Common myeloid progenitor, CD34-positive (primary cell): Measurements from ENCODE around the gene MESD.

Experiments
- CTCF ChIA-PET: fragments of 350-600 bp; sonication (Branson Sonifier 250); formaldehyde crosslinking; loops from one replicate; lab custom pipeline; 2021; ENCODE audit warnings: antibody characterized with exemption; lab: Charles Lee
- POLR2A ChIA-PET: fragments of 350-600 bp; sonication (Branson Sonifier 250); formaldehyde crosslinking; loops from one replicate; lab custom pipeline; 2021; ENCODE audit warnings: antibody characterized with exemption; lab: Charles Lee
- DNase-seq, 3 donors: peaks; one replicate each; pipeline versions ENCODE4 v3.0.0 to v3.0.0-alpha.2; 2013
- H3K27ac ChIP-seq, 2 experiments: 1 replicate in 1 of 2; 2 replicates in 1 of 2; pipeline ENCODE4 v1.7.0; 2013; ENCODE audit warnings: inconsistent platforms in 2 of 2, low read length in 2 of 2, mild to moderate bottlenecking in 2 of 2, low read depth in 1 of 2, moderate library complexity in 1 of 2; ENCODE audit not compliant: severe bottlenecking in 2 of 2, insufficient read depth in 1 of 2, poor library complexity in 1 of 2
- H3K27me3 ChIP-seq, 5 experiments: replicated peaks in 2 of 5; 1 replicate in 3 of 5; 2 replicates in 2 of 5; pipeline versions ENCODE4 v1.6.1 to v1.7.0; 2013; ENCODE audit warnings: low read length in 4 of 5, mild to moderate bottlenecking in 2 of 5, moderate library complexity in 2 of 5, inconsistent platforms in 1 of 5; ENCODE audit not compliant: insufficient read depth in 5 of 5, control insufficient read depth in 4 of 5
- H3K36me3 ChIP-seq, 4 experiments: 1 replicate in 2 of 4; 2 replicates in 2 of 4; pipeline versions ENCODE4 v1.6.1 to v1.7.0; 2013; ENCODE audit warnings: low read length in 3 of 4, control low read depth in 1 of 4, mild to moderate bottlenecking in 1 of 4; ENCODE audit not compliant: control insufficient read depth in 4 of 4, insufficient read depth in 4 of 4
- H3K4me1 ChIP-seq, 4 experiments: 1 replicate in 3 of 4; 2 replicates in 1 of 4; pipeline versions ENCODE4 v1.6.1 to v1.7.1; 2013; ENCODE audit warnings: low read length in 3 of 4, mild to moderate bottlenecking in 3 of 4, control low read depth in 1 of 4, inconsistent platforms in 1 of 4, moderate library complexity in 1 of 4; ENCODE audit not compliant: control insufficient read depth in 4 of 4, insufficient read depth in 4 of 4; ENCODE audit errors: control extremely low read depth in 1 of 4
- H3K4me3 ChIP-seq, 7 experiments: 1 replicate in 4 of 7; 2 replicates in 3 of 7; pipeline versions ENCODE4 v1.5.1 to v1.7.0; 2013; ENCODE audit warnings: mild to moderate bottlenecking in 7 of 7, low read length in 6 of 7, moderate library complexity in 6 of 7, inconsistent platforms in 2 of 7, low read depth in 2 of 7, control low read depth in 1 of 7; ENCODE audit not compliant: insufficient read depth in 4 of 7, control insufficient read depth in 1 of 7; ENCODE audit errors: extremely low read depth in 1 of 7
- H3K9me3 ChIP-seq, 5 experiments: 1 replicate in 4 of 5; 2 replicates in 1 of 5; pipeline versions ENCODE4 v1.6.1 to v1.7.1; 2013; ENCODE audit warnings: low read length in 4 of 5, mild to moderate bottlenecking in 2 of 5, inconsistent platforms in 1 of 5, low read depth in 1 of 5, moderate library complexity in 1 of 5; ENCODE audit not compliant: control insufficient read depth in 4 of 5, insufficient read depth in 2 of 5; ENCODE audit errors: control extremely low read depth in 1 of 5
- WGBS: methylation state at CpG from one replicate; pipeline ENCODE4 v1.1.5; 2013; ENCODE audit not compliant: insufficient coverage; 5-methylcytosine and 5-hydroxymethylcytosine counted together

MESD gene

DNA sequence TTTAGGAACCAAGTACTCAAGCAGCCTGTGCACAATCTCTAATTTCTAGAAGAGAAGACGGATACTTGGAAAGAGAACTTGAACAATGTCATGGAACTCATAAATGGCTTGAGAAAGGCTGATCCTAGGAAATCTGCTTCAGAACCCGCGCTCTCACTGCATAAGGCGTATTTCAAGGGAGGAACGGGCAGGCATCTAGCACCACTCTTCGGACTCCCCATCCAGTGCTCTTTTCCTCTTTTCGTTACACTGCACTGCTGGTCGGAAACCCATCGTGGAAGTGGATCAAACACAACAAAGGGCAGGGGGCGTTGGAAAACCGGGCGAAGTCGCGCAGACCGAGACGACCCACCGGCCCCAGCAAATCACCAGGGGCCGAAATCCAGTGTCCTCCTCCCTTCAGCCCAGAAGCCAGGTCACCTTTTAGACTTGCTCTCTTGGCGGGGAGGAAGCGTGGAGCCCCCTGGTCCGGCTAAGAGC lies 10.6 kb upstream of the MESD start:
- CTCF ChIA-PET: interaction anchor here (1.0 to 1.4 kb wide), 3 partner anchors 30 to 266 kb away, joined by 3 to 5 read pairs (median 3); no protein-coding TSS in a partner anchor

DNA sequence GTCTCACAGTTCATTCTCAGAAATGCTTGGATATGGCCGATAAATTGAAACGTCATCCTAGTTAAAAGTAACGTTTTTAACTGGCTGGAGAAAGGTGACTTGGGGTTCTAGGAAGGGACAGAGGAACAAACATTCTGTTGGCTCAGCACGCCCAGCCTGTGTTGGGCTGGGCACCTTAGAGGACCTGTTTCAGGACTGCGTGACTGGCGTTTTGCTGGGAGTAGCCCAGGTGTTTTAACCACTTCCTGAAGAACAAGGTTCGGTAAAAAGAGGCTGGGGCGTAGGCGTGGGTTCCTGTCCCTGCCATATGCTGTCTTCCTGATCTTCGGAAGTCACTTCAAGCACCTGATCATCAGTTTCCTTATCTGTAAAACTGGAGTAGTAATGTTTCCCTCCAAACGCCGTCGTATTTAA lies 10.0 kb upstream of the MESD start:
- H3K36me3 ChIP-seq: peaks cover 0 to 13% (median 6%) of the 10 kb centered on the region in 4 experiments
- H3K27ac ChIP-seq: peak overlapping the region; percentile 58 to 91
- ChIA-PET CTCF (interaction anchor here (1.0 to 1.5 kb wide), 3 partner anchors 20 to 266 kb away, joined by 3 to 5 read pairs (median 3); no protein-coding TSS in a partner anchor), POLR2A (no interaction called here)
- H3K4me1 ChIP-seq: peaks cover 2 to 44% (median 33%) of the 10 kb centered on the region in 4 experiments
- peak in 2 of 3 donors; percentile 73 to 77 for DNase-seq
- no peaks in the 10 kb centered on the region for H3K27me3 ChIP-seq
- 0% methylated on average over 7 of the region's 13 CpGs for WGBS
- no peaks in the 10 kb centered on the region for H3K9me3 ChIP-seq
- peak overlapping the region in 6 of 7 experiments; percentile 74 to 95 (median 86) for H3K4me3 ChIP-seq

More for the DNA sequence above, 10.6 kb upstream of the MESD start:
- peak overlapping the region; percentile 61 to 95 (median 84) for H3K4me3 ChIP-seq
- H3K36me3 ChIP-seq: peaks cover 0 to 13% (median 6%) of the 10 kb centered on the region in 4 experiments
- H3K27me3 ChIP-seq: no peaks in the 10 kb centered on the region
- no peaks in the 10 kb centered on the region for H3K9me3 ChIP-seq
- 0% methylated on average over 21 of the region's 21 CpGs for WGBS
- POLR2A ChIA-PET: interaction anchor here (1.0 kb wide), 1 partner anchor 44 kb away, joined by 3 read pairs; no protein-coding TSS in a partner anchor
- H3K27ac ChIP-seq: peak overlapping the region; percentile 58 to 91
- H3K4me1 ChIP-seq: peaks cover 2 to 44% (median 33%) of the 10 kb centered on the region in 4 experiments
- peak in 1 of 3 donors; percentile 31 for DNase-seq

DNA sequence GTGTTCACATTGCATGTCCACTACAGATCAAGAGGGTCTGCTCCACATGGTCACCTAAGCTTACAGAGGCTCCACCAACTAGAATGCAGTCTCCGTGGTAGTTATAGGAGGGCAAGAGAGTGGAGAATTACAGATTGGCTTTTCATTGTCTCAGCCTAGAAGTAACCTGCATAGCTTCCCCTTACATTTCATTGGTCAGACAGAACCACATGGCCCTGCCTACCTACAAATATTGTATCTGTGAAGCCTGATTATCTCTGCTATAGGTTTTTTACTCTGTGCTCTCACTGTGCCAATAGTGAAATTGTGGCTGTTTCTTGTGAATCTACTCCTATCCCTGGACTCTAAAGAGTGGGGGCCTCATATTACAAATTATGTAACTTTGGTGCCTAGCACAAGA lies 8.6 kb upstream of the MESD start:
- ChIA-PET CTCF (interaction anchor here (0.5 to 1.7 kb wide), 6 partner anchors 10 to 268 kb away, joined by 3 to 6 read pairs (median 3); no protein-coding TSS in a partner anchor), POLR2A (interaction anchor here (1.0 kb wide), 1 partner anchor 101 kb away, joined by 3 read pairs; no protein-coding TSS in a partner anchor)
- H3K27me3 ChIP-seq: no peaks in the 10 kb centered on the region
- no CpG with 5 or more reads among the region's 1 CpG for WGBS
- peak overlapping the region in 1 of 2 experiments; percentile 61 for H3K27ac ChIP-seq
- peaks cover 2 to 41% (median 33%) of the 10 kb centered on the region in 4 experiments for H3K4me1 ChIP-seq
- DNase-seq: no peak
- H3K9me3 ChIP-seq: no peaks in the 10 kb centered on the region
- peaks cover 0 to 8% (median 3%) of the 10 kb centered on the region in 4 experiments for H3K36me3 ChIP-seq
- H3K4me3 ChIP-seq: no peak overlapping the region

DNA sequence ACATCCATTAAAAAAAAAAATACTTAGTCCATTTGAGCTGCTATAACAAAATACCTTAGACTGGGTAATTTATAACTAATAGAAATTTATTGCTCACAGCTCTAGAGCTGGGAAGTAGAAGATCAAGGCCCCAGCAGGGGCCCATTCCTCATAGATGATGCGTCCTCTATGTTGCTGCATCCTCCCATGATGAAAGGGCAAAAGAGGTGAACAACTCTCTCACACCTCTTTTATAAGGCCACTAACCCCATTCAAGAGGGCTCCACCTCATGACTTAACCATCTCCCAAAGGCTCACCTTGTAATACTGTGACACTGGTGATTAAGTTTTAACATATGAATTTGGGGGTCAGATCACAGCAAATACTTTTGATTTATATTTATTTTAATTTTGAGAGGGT lies 8.1 kb upstream of the MESD start:
- Histone ChIP-seq H3K9me3 (no peaks in the 10 kb centered on the region), H3K4me3 (no peak overlapping the region), H3K27me3 (no peaks in the 10 kb centered on the region), H3K36me3 (peaks cover 0 to 2% (median under 1%) of the 10 kb centered on the region in 4 experiments), H3K27ac (no peak overlapping the region), H3K4me1 (peaks cover 2 to 37% (median 30%) of the 10 kb centered on the region in 4 experiments)
- no peak for DNase-seq
- WGBS: no CpG with 5 or more reads among the region's 1 CpG
- POLR2A ChIA-PET: interaction anchor here (1.0 kb wide), 1 partner anchor 102 kb away, joined by 3 read pairs; no protein-coding TSS in a partner anchor
- CTCF ChIA-PET: interaction anchor here (1.0 to 1.7 kb wide), 4 partner anchors 9 to 268 kb away, joined by 3 to 6 read pairs (median 4); no protein-coding TSS in a partner anchor

DNA sequence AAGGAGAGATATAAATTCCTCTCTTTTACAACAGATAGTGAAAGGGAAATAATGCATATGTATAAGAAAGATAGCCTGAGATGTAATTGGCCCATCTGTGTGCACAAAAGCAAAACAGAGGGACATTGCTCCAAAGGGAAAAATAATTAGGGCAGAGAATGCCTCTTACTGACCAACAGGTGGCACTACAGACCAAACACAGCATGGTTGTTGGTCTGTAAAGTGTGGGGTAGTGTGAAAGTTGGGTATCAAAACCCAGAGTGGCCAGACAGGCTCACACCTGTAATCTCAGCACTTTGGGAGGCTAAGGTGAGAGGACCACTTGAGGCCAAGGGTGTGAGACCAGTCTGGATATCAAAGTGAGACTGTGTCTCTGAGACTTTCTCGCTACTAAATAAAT lies 6.6 kb upstream of the MESD start:
- CTCF ChIA-PET: interaction anchor here (1.3 to 1.4 kb wide), 2 partner anchors 112 to 270 kb away, joined by 4 to 6 read pairs; no protein-coding TSS in a partner anchor
- no peaks in the 10 kb centered on the region for H3K9me3 ChIP-seq
- no peaks in the 10 kb centered on the region for H3K27me3 ChIP-seq
- H3K27ac ChIP-seq: no peak overlapping the region
- WGBS: no CpG with 5 or more reads among the region's 1 CpG
- POLR2A ChIA-PET: no interaction called here
- no peak overlapping the region for H3K4me3 ChIP-seq
- no peaks in the 10 kb centered on the region for H3K36me3 ChIP-seq
- DNase-seq: peak; percentile 39 to 69 (median 67)
- peaks cover 2 to 28% (median 22%) of the 10 kb centered on the region in 4 experiments for H3K4me1 ChIP-seq

DNA sequence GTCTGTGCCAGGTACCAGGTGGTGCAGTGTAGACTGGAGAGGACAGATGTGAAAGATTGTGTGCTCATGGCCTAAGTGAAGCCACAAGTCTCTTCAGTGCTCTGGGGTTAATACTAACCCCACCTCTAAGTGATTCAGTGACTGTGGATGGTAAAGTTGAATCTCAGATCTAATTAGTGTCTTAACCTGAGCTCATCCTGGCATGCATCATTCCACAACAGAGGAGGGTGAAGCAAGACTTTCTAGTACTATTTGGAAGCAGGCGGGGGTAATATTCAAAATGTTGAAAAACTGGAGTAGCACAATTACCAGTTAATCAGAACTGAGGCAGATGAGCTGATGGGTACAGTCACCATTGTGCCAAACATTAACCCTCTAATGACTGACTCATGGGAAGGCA lies 2.8 kb upstream of the MESD start:
- no CpG with 5 or more reads among the region's 1 CpG for WGBS
- peaks cover 14 to 33% (median 27%) of the 10 kb centered on the region in 4 experiments for H3K4me1 ChIP-seq
- H3K9me3 ChIP-seq: no peaks in the 10 kb centered on the region
- ChIA-PET POLR2A (no interaction called here), CTCF (interaction anchor here (1.5 kb wide), 1 partner anchor 11 kb away, joined by 3 read pairs; no protein-coding TSS in a partner anchor)
- H3K36me3 ChIP-seq: no peaks in the 10 kb centered on the region
- H3K27ac ChIP-seq: no peak overlapping the region
- no peaks in the 10 kb centered on the region for H3K27me3 ChIP-seq
- no peak for DNase-seq
- no peak overlapping the region for H3K4me3 ChIP-seq

DNA sequence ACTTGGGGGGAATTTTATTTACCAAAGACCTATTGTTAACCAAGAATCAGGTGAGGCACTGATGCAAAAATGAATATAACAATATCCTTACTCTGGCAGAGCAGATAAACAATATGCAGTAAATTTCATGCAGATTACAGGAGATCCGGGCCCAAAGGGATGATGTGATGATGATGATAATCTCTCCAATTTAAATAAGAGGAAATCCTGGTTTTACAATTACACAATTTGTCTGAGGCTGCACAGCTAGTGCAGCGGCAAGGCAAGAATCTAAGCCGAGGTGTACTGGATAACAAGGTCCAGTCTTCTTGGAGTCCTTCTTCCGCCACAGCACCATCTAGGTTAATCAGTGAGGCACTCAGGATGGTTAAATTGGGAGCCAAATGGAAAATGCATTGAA lies 2.4 kb upstream of the MESD start:
- POLR2A ChIA-PET: no interaction called here
- Histone ChIP-seq H3K27ac (no peak overlapping the region), H3K4me1 (peaks cover 14 to 36% (median 29%) of the 10 kb centered on the region in 4 experiments), H3K4me3 (no peak overlapping the region), H3K36me3 (no peaks in the 10 kb centered on the region), H3K9me3 (no peaks in the 10 kb centered on the region), H3K27me3 (no peaks in the 10 kb centered on the region)
- CTCF ChIA-PET: interaction anchor here (0.8 to 1.5 kb wide), 5 partner anchors 10 to 116 kb away, joined by 3 to 8 read pairs (median 3); no protein-coding TSS in a partner anchor
- no peak for DNase-seq
- whole genome bisulfite sequencing: 94% methylated on average over 3 of the region's 4 CpGs
